Liver (tissue), 9 donors: ENCODE data around the gene IL1RAPL1. TPM values are rescaled to one million over a fixed set of nuclear protein-coding genes. Genes with fewer than 3 reads are reported as not detected.

Experiments
- DNase-seq: peaks from one replicate; pipeline ENCODE4 v3.0.0-alpha.2; 2017; ENCODE audit warnings: low spot score
- H3K27ac ChIP-seq, 2 donors: one replicate each; pipeline ENCODE4 v1.7.0; 2013; ENCODE audit warnings: inconsistent platforms in 2 of 2, low read length in 2 of 2, control low read depth in 1 of 2, low read depth in 1 of 2, mild to moderate bottlenecking in 1 of 2
- H3K27me3 ChIP-seq, 4 donors: one replicate each; pipeline versions ENCODE4 v1.6.1 to v1.7.0; 2013; ENCODE audit warnings: low read length in 3 of 4, inconsistent platforms in 1 of 4, mild to moderate bottlenecking in 1 of 4, moderate library complexity in 1 of 4; ENCODE audit not compliant: control insufficient read depth in 4 of 4, insufficient read depth in 4 of 4
- H3K36me3 ChIP-seq, 4 donors: one replicate each; pipeline versions ENCODE4 v1.6.1 to v1.7.0; 2013; ENCODE audit warnings: low read length in 3 of 4, mild to moderate bottlenecking in 3 of 4, low read depth in 1 of 4, moderate library complexity in 1 of 4; ENCODE audit not compliant: control insufficient read depth in 4 of 4, insufficient read depth in 3 of 4
- H3K4me1 ChIP-seq, 4 donors: one replicate each; pipeline versions ENCODE4 v1.6.1 to v1.7.0; 2013; ENCODE audit warnings: low read length in 3 of 4, mild to moderate bottlenecking in 3 of 4, moderate library complexity in 1 of 4; ENCODE audit not compliant: control insufficient read depth in 4 of 4, insufficient read depth in 4 of 4
- H3K4me3 ChIP-seq, 3 donors: one replicate each; pipeline versions ENCODE4 v1.6.1 to v1.7.0; 2013; ENCODE audit warnings: low read length in 3 of 3, control low read depth in 1 of 3, low read depth in 1 of 3, mild to moderate bottlenecking in 1 of 3
- H3K9ac ChIP-seq, 2 donors: one replicate each; pipeline ENCODE4 v1.7.0; 2013; ENCODE audit warnings: low read length in 2 of 2, mild to moderate bottlenecking in 2 of 2, moderate library complexity in 2 of 2, control low read depth in 1 of 2, low read depth in 1 of 2
- H3K9me3 ChIP-seq, 4 donors: one replicate each; pipeline versions ENCODE4 v1.6.1 to v1.7.0; 2013; ENCODE audit warnings: low read length in 3 of 4; ENCODE audit not compliant: control insufficient read depth in 4 of 4
- ATF3 ChIP-seq: IDR thresholded peaks from 2 replicates; pipeline ENCODE4 v1.6.1; 2016; ENCODE audit warnings: antibody characterized with exemption
- CTCF ChIP-seq: fragments of 150-350 bp; IDR thresholded peaks from 2 replicates; pipeline ENCODE4 v1.5.1; 2017; ENCODE audit warnings: improper control_type of control experiment, low read depth, low read length; ENCODE audit not compliant: missing input control
- EGR1 ChIP-seq, 2 donors: IDR thresholded peaks; 2 replicates each; pipeline ENCODE4 v1.6.1; 2016 to 2018; ENCODE audit warnings: antibody characterized with exemption in 2 of 2, low read depth in 2 of 2
- FOXA1 ChIP-seq: IDR thresholded peaks from 2 replicates; pipeline ENCODE4 v1.6.1; 2016; ENCODE audit warnings: antibody characterized with exemption
- FOXA2 ChIP-seq: IDR thresholded peaks from 2 replicates; pipeline ENCODE4 v1.6.1; 2016; ENCODE audit warnings: antibody characterized with exemption
- GABPA ChIP-seq, 2 donors: IDR thresholded peaks in 1 of 2; conservative IDR thresholded peaks in 1 of 2; 2 replicates each; pipeline ENCODE4 v1.6.1; 2016; ENCODE audit warnings: antibody characterized with exemption in 2 of 2, mild to moderate bottlenecking in 1 of 2, moderate library complexity in 1 of 2
- HNF4A ChIP-seq, 2 donors: conservative IDR thresholded peaks; 2 replicates each; pipeline ENCODE4 v1.6.1; 2016; ENCODE audit warnings: antibody characterized with exemption in 2 of 2, mild to moderate bottlenecking in 2 of 2
- HNF4G ChIP-seq: IDR thresholded peaks from 2 replicates; pipeline ENCODE4 v1.6.1; 2016; ENCODE audit warnings: antibody characterized with exemption
- JUND ChIP-seq, 2 donors: IDR thresholded peaks; 2 replicates each; pipeline ENCODE4 v1.6.1; 2016; ENCODE audit warnings: antibody characterized with exemption in 2 of 2
- NR2F2 ChIP-seq: IDR thresholded peaks from 2 replicates; pipeline ENCODE4 v1.6.1; 2016; ENCODE audit warnings: antibody characterized with exemption
- RAD21 ChIP-seq, 2 donors: IDR thresholded peaks; 2 replicates each; pipeline ENCODE4 v1.6.1; 2016; ENCODE audit warnings: antibody characterized with exemption in 2 of 2, mild to moderate bottlenecking in 2 of 2
- REST ChIP-seq: IDR thresholded peaks from 2 replicates; pipeline ENCODE4 v1.6.1; 2016; ENCODE audit warnings: antibody characterized with exemption, mild to moderate bottlenecking
- RXRA ChIP-seq, 2 donors: IDR thresholded peaks; 2 replicates each; pipeline ENCODE4 v1.6.1; 2017 to 2018; ENCODE audit warnings: antibody characterized with exemption in 2 of 2, mild to moderate bottlenecking in 1 of 2
- SP1 ChIP-seq: IDR thresholded peaks from 2 replicates; pipeline ENCODE4 v1.6.1; 2018; ENCODE audit warnings: antibody characterized with exemption, mild to moderate bottlenecking
- TAF1 ChIP-seq: conservative IDR thresholded peaks from 2 replicates; pipeline ENCODE4 v1.6.1; 2016; ENCODE audit warnings: antibody characterized with exemption, mild to moderate bottlenecking
- YY1 ChIP-seq: IDR thresholded peaks from 2 replicates; pipeline ENCODE4 v1.6.1; 2016; ENCODE audit warnings: antibody characterized with exemption, mild to moderate bottlenecking
- ZBTB33 ChIP-seq: IDR thresholded peaks from 2 replicates; pipeline ENCODE4 v1.6.1; 2016; ENCODE audit warnings: antibody characterized with exemption
- WGBS: extraction: QIAGEN DNeasy Blood & Tissue Kit; methylation state at CpG from one replicate; pipeline ENCODE4 v1.1.7; 2013; 5-methylcytosine and 5-hydroxymethylcytosine counted together
- polyA plus RNA-seq, 2 donors: library from polyadenylated mRNA; stranded (reverse) in 1 of 2; unstranded in 1 of 2; fragments of 200-250 nt in 1 of 2; fragments of >200 nt in 1 of 2; fragmentation: Nextera tagmentation in 1 of 2; extraction: Ambion mirVana in 1 of 2; gene quantifications; one replicate each; pipeline versions ENCODE4 v1.2.1 to v1.2.3, GENCODE V29; 2013 to 2015
- total RNA-seq, 2 donors: library from RNA; depleted of rRNA; stranded (reverse); fragments of >200 nt; gene quantifications; one replicate each; pipeline ENCODE4 v1.2.3, GENCODE V29; 2014
- donor health status: healthy.
- donor health status: healthy.
- donor health status: healthy.
- donor health status: healthy.
- donor health status: healthy.

IL1RAPL1 gene
- total and polyA plus RNA-seq, 4 donors: 0.08 to 0.33 TPM; not detected in 2

- WGBS: 63% methylated on average over 4 of the region's 4 CpGs
- TF ChIP-seq FOXA1: no peak
- no peak for TF ChIP-seq YY1
- TF ChIP-seq RAD21 (IDR thresholded peaks at IDR 0.05): no peak
- no peak for TF ChIP-seq HNF4G
- no peak for TF ChIP-seq SP1
- TF ChIP-seq REST: no peak
- no peak for TF ChIP-seq ZBTB33
- no peak for TF ChIP-seq HNF4A (conservative IDR thresholded peaks at IDR 0.05)
- TF ChIP-seq RXRA (IDR thresholded peaks at IDR 0.05): no peak
- TF ChIP-seq CTCF: no peak
- no peak for TF ChIP-seq TAF1
- TF ChIP-seq EGR1 (IDR thresholded peaks at IDR 0.05; ENCODE audit: low read depth in 2 of 2): no peak
- no peak for TF ChIP-seq JUND (IDR thresholded peaks at IDR 0.05)
- TF ChIP-seq GABPA (IDR thresholded peaks at IDR 0.05 in 1 of 2, conservative IDR thresholded peaks at IDR 0.05 in 1 of 2): no peak
- TF ChIP-seq ATF3: no peak
- no peak for TF ChIP-seq NR2F2
- no peak overlapping the region for H3K27ac ChIP-seq
- no peak overlapping the region for H3K4me3 ChIP-seq
- no peaks in the 10 kb centered on the region for H3K9me3 ChIP-seq
- no peaks in the 10 kb centered on the region for H3K36me3 ChIP-seq
- H3K9ac ChIP-seq: no peak overlapping the region
- H3K27me3 ChIP-seq: peaks cover 0 to 2% (median 0%) of the 10 kb centered on the region in 4 donors
- H3K4me1 ChIP-seq: no peaks in the 10 kb centered on the region
- no peak for DNase-seq
Observed at GRCh38 chrX:29662759-29663503, 1075.7 kb downstream of the IL1RAPL1 start.

- H3K4me1 ChIP-seq: no peaks in the 10 kb centered on the region
- no peak for DNase-seq
- no peaks in the 10 kb centered on the region for H3K36me3 ChIP-seq
- H3K27me3 ChIP-seq: peaks cover 0 to 2% (median 0%) of the 10 kb centered on the region in 4 donors
- no peaks in the 10 kb centered on the region for H3K9me3 ChIP-seq
- WGBS: 91% methylated on average over 1 of the region's 1 CpG
- H3K9ac ChIP-seq: no peak overlapping the region
- H3K4me3 ChIP-seq: no peak overlapping the region
- no peak overlapping the region for H3K27ac ChIP-seq
- no peak for TF ChIP-seq ZBTB33
- no peak for TF ChIP-seq FOXA1
- TF ChIP-seq ATF3: no peak
- no peak for TF ChIP-seq JUND (IDR thresholded peaks at IDR 0.05)
- TF ChIP-seq EGR1 (IDR thresholded peaks at IDR 0.05; ENCODE audit: low read depth in 2 of 2): no peak
- TF ChIP-seq HNF4A (conservative IDR thresholded peaks at IDR 0.05): no peak
- TF ChIP-seq FOXA2: no peak
- TF ChIP-seq CTCF: no peak
Observed at GRCh38 chrX:29665532-29665931, 1078.3 kb downstream of the IL1RAPL1 start.
